ENCODE data around the gene ICAM2. TPM values are rescaled to one million over a fixed set of nuclear protein-coding genes. Genes with fewer than 3 reads are reported as not detected.

The ICAM2 gene
- polyA plus RNA-seq, 1 of the 3 experiments (the other 2 are of a cell fraction) = 0.08 TPM

DNA sequence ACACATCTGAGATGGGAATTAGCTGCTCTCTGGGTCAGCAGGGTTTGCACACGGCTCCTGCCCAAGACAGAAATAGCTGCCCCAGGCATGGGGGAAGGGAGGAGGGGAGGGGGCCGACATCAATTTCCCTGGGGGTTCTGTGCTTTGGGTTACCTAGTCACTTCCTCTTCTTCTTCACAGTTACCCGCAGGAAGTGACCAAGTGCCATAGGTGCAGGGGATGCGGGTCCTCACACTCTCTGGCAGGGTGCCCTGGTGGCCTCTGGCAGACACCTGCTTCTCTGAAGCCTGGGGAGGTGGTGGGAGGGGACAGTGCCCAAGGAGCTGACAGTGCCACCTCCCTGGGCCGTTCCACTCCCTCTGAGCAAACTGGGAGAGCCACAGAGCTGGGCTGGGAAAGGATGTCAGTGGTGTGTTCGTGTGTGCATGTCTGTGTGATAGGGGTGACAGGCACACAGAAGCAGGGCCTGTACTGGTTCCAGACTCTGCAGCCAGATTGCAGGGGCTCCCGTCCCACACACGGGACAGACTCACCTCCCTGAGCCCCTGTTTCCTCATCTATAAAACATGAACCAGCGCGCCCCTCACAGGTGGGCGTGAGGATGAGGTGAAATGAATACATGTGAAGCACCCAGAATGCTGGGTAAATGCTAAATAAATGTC lies 65.9 kb downstream of the ICAM2 start:
- Histone ChIP-seq H3K36me3 (replicated peaks in 1 of 2; ENCODE audit: control insufficient read depth in 1 of 2, insufficient read depth in 2 of 2, low read length in 1 of 2) (no peaks in the 10 kb centered on the region), H3K27ac (ENCODE audit: low read depth in 2 of 2, low read length in 1 of 2) (no peak overlapping the region), H3K4me3 (ENCODE audit: low read depth in 2 of 2, low read length in 1 of 2) (no peak overlapping the region), H4K20me1 (ENCODE audit: insufficient read depth) (no peaks in the 10 kb centered on the region), H3F3A (replicated peaks; ENCODE audit: insufficient read depth) (no peaks in the 10 kb centered on the region), H3K4me2 (no peak overlapping the region), H3K9ac (no peak overlapping the region), H3K79me2 (ENCODE audit: insufficient read depth) (no peaks in the 10 kb centered on the region), H3K27me3 (ENCODE audit: insufficient read depth) (peaks cover 6% of the 10 kb centered on the region; the same call in 1 of the 2 replicates), H3K4me1 (ENCODE audit: control insufficient read depth in 1 of 2, insufficient read depth in 2 of 2, low read depth in 1 of 2, low read length in 1 of 2) (peaks cover 0 to 13% of the 10 kb centered on the region in 2 experiments; a peak in 1 of 4 replicates), H3K9me3 (no peaks in the 10 kb centered on the region), H2AFZ (ENCODE audit: low read depth) (no peak overlapping the region), H3K9me2 (no peaks in the 10 kb centered on the region)
- TF ChIP-seq TEAD4 (IDR thresholded peaks at IDR 0.05; ENCODE audit: borderline replicate concordance, insufficient read depth) (no peak), MEF2A (IDR thresholded peaks at IDR 0.05; ENCODE audit: borderline replicate concordance, low read depth) (no peak), GATA2 (CRISPR knock-in tag; IDR thresholded peaks at IDR 0.05) (no peak), SIN3A (IDR thresholded peaks at IDR 0.05; ENCODE audit: borderline replicate concordance, low read depth, low read length) (no peak), NFIC (IDR thresholded peaks at IDR 0.05; ENCODE audit: borderline replicate concordance) (no peak)
- DNase-seq = peak; percentile 61
- POLR2A ChIA-PET = no interaction called here
- CTCF ChIA-PET = interaction anchor here (0.6 to 7.9 kb wide), 10 partner anchors 8 to 179 kb away, joined by 3 to 69 read pairs (median 5); partner anchors contain the start of genes CSHL1 and GH1
- 47% methylated on average over 11 of the region's 11 CpGs for WGBS (ENCODE audit: low lambda C conversion rate)

Other genes with a start within 250 kb of the ICAM2 start
- gene CCDC47, start 247.0 kb downstream of the ICAM2 start, polyA plus RNA-seq (2012; rRNA removed) = 76.6 and 90.7 TPM in 2 replicates
- 115 and 143 TPM in 2 replicates for gene DDX42, start 246.5 kb downstream of the ICAM2 start, polyA plus RNA-seq (2012; rRNA removed)
- 424 and 468 TPM in 2 replicates for gene PSMC5, start 193.2 kb downstream of the ICAM2 start, polyA plus RNA-seq (2012; rRNA removed)
- gene FTSJ3, start 193.0 kb downstream of the ICAM2 start, polyA plus RNA-seq (2012; rRNA removed) = 148 and 180 TPM in 2 replicates
- gene SMARCD2, start 177.9 kb downstream of the ICAM2 start, polyA plus RNA-seq (2012; rRNA removed) = 89.1 and 106 TPM in 2 replicates
- gene CSH2, start 147.0 kb downstream of the ICAM2 start, polyA plus RNA-seq (2012; rRNA removed) = not detected in 2 replicates
- gene GH2, start 138.7 kb downstream of the ICAM2 start, polyA plus RNA-seq (2012; rRNA removed) = not detected in 2 replicates
- not detected in 2 replicates for gene CSH1, start 124.1 kb downstream of the ICAM2 start, polyA plus RNA-seq (2012; rRNA removed)
- not detected in 2 replicates for gene CSHL1, start 109.4 kb downstream of the ICAM2 start, polyA plus RNA-seq (2012; rRNA removed)
- not detected in 2 replicates for gene GH1, start 101.8 kb downstream of the ICAM2 start, polyA plus RNA-seq (2012; rRNA removed)
- gene CD79B, start 88.3 kb downstream of the ICAM2 start, polyA plus RNA-seq (2012; rRNA removed) = 0.06 and 0.10 TPM in 2 replicates
- not detected in 2 replicates for gene SCN4A, start 47.7 kb downstream of the ICAM2 start, polyA plus RNA-seq (2012; rRNA removed)
- 2.5 and 2.7 TPM in 2 replicates for gene PRR29, start 22.3 kb downstream of the ICAM2 start, polyA plus RNA-seq (2012; rRNA removed)
- 6.9 and 7.3 TPM in 2 replicates for gene ERN1, start 109.5 kb upstream of the ICAM2 start, polyA plus RNA-seq (2012; rRNA removed)
- gene TEX2, start 242.6 kb upstream of the ICAM2 start, polyA plus RNA-seq (2012; rRNA removed) = 24.0 and 30.7 TPM in 2 replicates

All from SK-N-SH (cell line).